Measurements from ENCODE around the gene ADAM12. TPM values are rescaled to one million over a fixed set of nuclear protein-coding genes. Genes with fewer than 3 reads are reported as not detected.

Gene ADAM12
- total RNA-seq, 4 donors from 2014 or later = under 0.01 to 1.3 (median 1.0) TPM

- Histone ChIP-seq H3K27me3 (no peaks in the 10 kb centered on the region), H3K36me3 (no peaks in the 10 kb centered on the region), H3K27ac (replicated peaks in 1 of 4) (no peak overlapping the region), H3K4me1 (no peaks in the 10 kb centered on the region), H3K9me3 (no peaks in the 10 kb centered on the region), H3K4me3 (no peak overlapping the region)
- WGBS = 87% methylated on average over 4 of the region's 4 CpGs
- intact Hi-C loops (cut with DNase I) = no loop called here
- no peak for DNase-seq (ENCODE audit: extremely low spot score)
- TF ChIP-seq POLR2A (IDR thresholded peaks at IDR 0.05; ENCODE audit: low read depth) (no peak), CTCF (IDR thresholded peaks at IDR 0.05) (no peak), EP300 (IDR thresholded peaks at IDR 0.05) (no peak), POLR2AphosphoS5 (IDR thresholded peaks at IDR 0.05) (no peak)
Observed at GRCh38 chr10:126087153-126087680, 301.1 kb downstream of the ADAM12 start.

GRCh38 chr10:126085806-126086205 is 302.5 kb downstream of the ADAM12 start:
- intact Hi-C loops (cut with DNase I) = no loop called here
- Histone ChIP-seq H3K4me3 (no peak overlapping the region), H3K36me3 (no peaks in the 10 kb centered on the region), H3K4me1 (no peaks in the 10 kb centered on the region), H3K27ac (replicated peaks in 1 of 4) (no peak overlapping the region), H3K9me3 (no peaks in the 10 kb centered on the region), H3K27me3 (no peaks in the 10 kb centered on the region)
- no peak for TF ChIP-seq CTCF (IDR thresholded peaks at IDR 0.05)
- TF ChIP-seq POLR2A (IDR thresholded peaks at IDR 0.05; ENCODE audit: low read depth) = no peak
- TF ChIP-seq POLR2AphosphoS5 (IDR thresholded peaks at IDR 0.05) = no peak
- TF ChIP-seq EP300 (IDR thresholded peaks at IDR 0.05) = no peak
- WGBS = 86% methylated on average over 1 of the region's 1 CpG
- no peak for DNase-seq (ENCODE audit: extremely low spot score)

GRCh38 chr10:126084369-126084768 is 303.9 kb downstream of the ADAM12 start:
- intact Hi-C loops (cut with DNase I) = no loop called here
- Histone ChIP-seq H3K4me3 (no peak overlapping the region), H3K9me3 (no peaks in the 10 kb centered on the region), H3K4me1 (no peaks in the 10 kb centered on the region), H3K27ac (replicated peaks in 1 of 4) (no peak overlapping the region), H3K36me3 (no peaks in the 10 kb centered on the region), H3K27me3 (no peaks in the 10 kb centered on the region)
- no peak for DNase-seq (ENCODE audit: extremely low spot score)
- WGBS = 96% methylated on average over 4 of the region's 4 CpGs
- no peak for TF ChIP-seq POLR2AphosphoS5 (IDR thresholded peaks at IDR 0.05)
- no peak for TF ChIP-seq CTCF (IDR thresholded peaks at IDR 0.05)

- Histone ChIP-seq H3K4me3 (no peak overlapping the region), H3K36me3 (no peaks in the 10 kb centered on the region), H3K27me3 (no peaks in the 10 kb centered on the region), H3K9me3 (no peaks in the 10 kb centered on the region), H3K27ac (replicated peaks in 1 of 4) (no peak overlapping the region), H3K4me1 (no peaks in the 10 kb centered on the region)
- no peak for DNase-seq (ENCODE audit: extremely low spot score)
- TF ChIP-seq POLR2AphosphoS5 (IDR thresholded peaks at IDR 0.05) = no peak
- no peak for TF ChIP-seq POLR2A (IDR thresholded peaks at IDR 0.05; ENCODE audit: low read depth)
- no peak for TF ChIP-seq CTCF (IDR thresholded peaks at IDR 0.05)
- no peak for TF ChIP-seq EP300 (IDR thresholded peaks at IDR 0.05)
- intact Hi-C loops (cut with DNase I) = no loop called here
- 94% methylated on average over 4 of the region's 9 CpGs for WGBS
Observed at GRCh38 chr10:126083009-126083408, 305.3 kb downstream of the ADAM12 start.

- no peak for DNase-seq (ENCODE audit: extremely low spot score)
- H3K4me1 ChIP-seq = no peaks in the 10 kb centered on the region
- intact Hi-C loops (cut with DNase I) = no loop called here
- peaks cover 0 to 7% (median 0%) of the 10 kb centered on the region in 4 donors for H3K9me3 ChIP-seq
- TF ChIP-seq EP300 (IDR thresholded peaks at IDR 0.05) = no peak
- TF ChIP-seq POLR2AphosphoS5 (IDR thresholded peaks at IDR 0.05) = no peak
- TF ChIP-seq CTCF (IDR thresholded peaks at IDR 0.05) = no peak
- TF ChIP-seq POLR2A (IDR thresholded peaks at IDR 0.05; ENCODE audit: low read depth) = no peak
- no peaks in the 10 kb centered on the region for H3K36me3 ChIP-seq
- 84% methylated on average over 14 of the region's 14 CpGs for WGBS
- H3K4me3 ChIP-seq = no peak overlapping the region
- H3K27me3 ChIP-seq = no peaks in the 10 kb centered on the region
- H3K27ac ChIP-seq (replicated peaks in 1 of 4) = no peak overlapping the region
Observed at GRCh38 chr10:126081841-126082466, 306.3 kb downstream of the ADAM12 start.
